SU-DHL-6 (cell line): Measurements from ENCODE around the gene CLSTN2.

ENCODE experiments used
- H2AFZ ChIP-seq: fragments of 200-600 bp; sonication (generic); 2 replicates; pipeline ENCODE4 v1.6.1; 2014; ENCODE audit warnings: low read depth, mild to moderate bottlenecking, moderate library complexity, mixed read lengths, antibody characterized with exemption, low read length; ENCODE audit not compliant: severe bottlenecking
- H3F3A ChIP-seq: fragments of 200-600 bp; shearing (Covaris generic); 2 replicates; pipeline ENCODE4 v1.6.0; 2016; ENCODE audit warnings: antibody characterized with exemption, mild to moderate bottlenecking; ENCODE audit not compliant: insufficient read depth
- H3K27ac ChIP-seq: fragments of 200-600 bp; sonication (generic); 2 replicates; pipeline ENCODE4 v1.5.1; 2016; ENCODE audit warnings: low read depth, mild to moderate bottlenecking, low read length, moderate library complexity, mixed read lengths
- H3K27me3 ChIP-seq: fragments of 200-600 bp; sonication (generic), shearing (Covaris generic); 2 replicates; pipeline ENCODE4 v1.6.0; 2014; ENCODE audit warnings: mild to moderate bottlenecking, low read length
- H3K36me3 ChIP-seq: fragments of 200-600 bp; sonication (generic); 2 replicates; pipeline ENCODE4 v1.6.1; 2014; ENCODE audit warnings: mild to moderate bottlenecking, low read length, mixed read lengths
- H3K4me2 ChIP-seq: fragments of 300-600, 200-600 bp; shearing (Covaris generic), sonication (generic); 2 replicates; pipeline ENCODE4 v1.6.0; 2014; ENCODE audit warnings: low read length, low read depth, mild to moderate bottlenecking; ENCODE audit not compliant: poor library complexity, severe bottlenecking
- H3K4me3 ChIP-seq: fragments of 200-600 bp; sonication (generic); 2 replicates; pipeline ENCODE4 v1.5.1; 2014; ENCODE audit warnings: antibody characterized with exemption, low read length, mild to moderate bottlenecking, mixed read lengths; ENCODE audit not compliant: insufficient read depth, poor library complexity, severe bottlenecking
- H3K79me2 ChIP-seq: fragments of 200-600 bp; sonication (generic); 2 replicates; pipeline ENCODE4 v1.6.1; 2014; ENCODE audit warnings: mild to moderate bottlenecking, low read length, moderate library complexity; ENCODE audit not compliant: insufficient read depth
- H3K9ac ChIP-seq: fragments of 200-600 bp; sonication (generic); 2 replicates; pipeline ENCODE4 v1.7.0; 2014; ENCODE audit warnings: mild to moderate bottlenecking, low read length
- H3K9me2 ChIP-seq: fragments of 200-600 bp; sonication (generic); replicated peaks from 2 replicates; pipeline ENCODE4 v1.6.1; 2014; ENCODE audit warnings: low read length; ENCODE audit not compliant: insufficient read depth
- H3K9me3 ChIP-seq: fragments of 200-600 bp; sonication (generic); 2 replicates; pipeline ENCODE4 v1.6.1; 2014; ENCODE audit warnings: low read length, mixed read lengths; ENCODE audit not compliant: insufficient read depth
- H4K20me1 ChIP-seq: fragments of 200-600 bp; sonication (generic); 2 replicates; pipeline ENCODE4 v1.6.1; 2014; ENCODE audit warnings: low read depth, mild to moderate bottlenecking, antibody characterized with exemption, low read length, moderate library complexity, mixed read lengths
- EZH2phosphoT487 ChIP-seq: fragments of 200-600 bp; sonication (generic), shearing (Covaris generic); conservative IDR thresholded peaks from 2 replicates; pipeline ENCODE4 v1.6.1; 2018; ENCODE audit warnings: mild to moderate bottlenecking, antibody characterized with exemption, low read length, moderate library complexity, mixed read lengths
- TF ChIP-seq, protein P1 (sequence below): fragments of 200-600 bp; sonication (generic); IDR thresholded peaks from one replicate; pipeline ENCODE4 v1.5.1; 2017; ENCODE audit warnings: antibody characterized with exemption, mild to moderate bottlenecking, low read length, moderate library complexity; ENCODE audit not compliant: insufficient read depth, poor library complexity, severe bottlenecking

CLSTN2 gene

DNA sequence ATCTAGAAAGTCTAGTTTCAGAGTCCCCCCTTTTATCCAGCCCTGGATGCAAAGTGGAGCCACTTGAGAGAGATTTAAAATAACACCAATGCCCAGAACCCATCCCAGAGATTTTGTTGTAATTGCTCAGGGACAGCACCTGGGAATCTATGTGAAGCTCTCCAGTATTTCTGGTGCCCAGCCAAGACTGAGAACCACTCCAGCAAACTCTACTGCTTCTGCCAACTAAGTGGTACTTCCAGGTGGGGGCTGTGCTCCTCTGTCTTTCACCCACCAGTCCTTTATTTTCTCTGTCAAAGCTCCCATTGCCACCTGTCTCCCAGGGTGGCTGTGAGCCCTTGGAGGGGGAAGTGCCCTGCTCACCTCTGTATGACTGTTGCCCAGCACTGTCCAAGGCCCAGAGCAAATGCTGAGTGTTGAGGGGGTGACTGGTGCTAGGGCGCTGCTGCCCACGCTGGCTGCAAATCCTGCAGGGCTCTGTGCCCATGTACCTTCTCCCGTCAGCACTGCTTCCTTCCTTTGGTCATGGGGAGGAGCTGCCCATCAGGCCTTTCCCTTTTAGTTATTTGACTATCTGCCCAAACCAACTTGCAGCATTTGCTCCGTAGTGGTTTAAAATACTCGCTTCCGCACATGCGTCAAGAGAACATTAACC, 9.4 kb downstream of the CLSTN2 start:
- Histone ChIP-seq H3K27me3 (no peaks in the 10 kb centered on the region), H3K9me3 (no peaks in the 10 kb centered on the region), H3F3A (no peaks in the 10 kb centered on the region)

DNA sequence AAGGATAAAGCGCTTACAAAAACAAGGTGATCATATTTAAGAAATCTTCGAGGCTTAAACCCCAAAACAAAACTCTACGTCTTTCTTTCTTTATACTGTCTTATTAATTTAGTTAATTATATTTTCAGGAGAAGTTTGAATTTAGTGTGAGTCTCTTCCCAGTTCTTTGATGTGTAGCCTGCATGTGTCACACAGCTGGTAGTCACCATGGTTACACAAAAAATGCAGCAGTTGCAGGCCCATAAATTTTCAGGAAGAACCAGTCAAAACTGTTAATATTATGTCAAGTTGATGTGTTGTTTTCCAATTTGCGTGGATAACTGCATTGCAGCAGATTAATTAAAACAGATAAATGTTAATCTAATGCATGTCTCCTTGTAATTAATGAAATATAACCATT, 10.4 kb downstream of the CLSTN2 start:
- no peak overlapping the region for H3K27ac ChIP-seq
- TF ChIP-seq, protein P1, sequence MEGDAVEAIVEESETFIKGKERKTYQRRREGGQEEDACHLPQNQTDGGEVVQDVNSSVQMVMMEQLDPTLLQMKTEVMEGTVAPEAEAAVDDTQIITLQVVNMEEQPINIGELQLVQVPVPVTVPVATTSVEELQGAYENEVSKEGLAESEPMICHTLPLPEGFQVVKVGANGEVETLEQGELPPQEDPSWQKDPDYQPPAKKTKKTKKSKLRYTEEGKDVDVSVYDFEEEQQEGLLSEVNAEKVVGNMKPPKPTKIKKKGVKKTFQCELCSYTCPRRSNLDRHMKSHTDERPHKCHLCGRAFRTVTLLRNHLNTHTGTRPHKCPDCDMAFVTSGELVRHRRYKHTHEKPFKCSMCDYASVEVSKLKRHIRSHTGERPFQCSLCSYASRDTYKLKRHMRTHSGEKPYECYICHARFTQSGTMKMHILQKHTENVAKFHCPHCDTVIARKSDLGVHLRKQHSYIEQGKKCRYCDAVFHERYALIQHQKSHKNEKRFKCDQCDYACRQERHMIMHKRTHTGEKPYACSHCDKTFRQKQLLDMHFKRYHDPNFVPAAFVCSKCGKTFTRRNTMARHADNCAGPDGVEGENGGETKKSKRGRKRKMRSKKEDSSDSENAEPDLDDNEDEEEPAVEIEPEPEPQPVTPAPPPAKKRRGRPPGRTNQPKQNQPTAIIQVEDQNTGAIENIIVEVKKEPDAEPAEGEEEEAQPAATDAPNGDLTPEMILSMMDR: no peak
- no peaks in the 10 kb centered on the region for H3K9me3 ChIP-seq
- H3K27me3 ChIP-seq: no peaks in the 10 kb centered on the region
- H3K4me3 ChIP-seq: no peak overlapping the region
- no peaks in the 10 kb centered on the region for H3K79me2 ChIP-seq
- no peak overlapping the region for H3K9ac ChIP-seq
- no peaks in the 10 kb centered on the region for H3K9me2 ChIP-seq
- H3K36me3 ChIP-seq: no peaks in the 10 kb centered on the region
- H2AFZ ChIP-seq: no peak overlapping the region
- no peak overlapping the region for H3K4me2 ChIP-seq
- H3F3A ChIP-seq: no peaks in the 10 kb centered on the region
- H4K20me1 ChIP-seq: no peaks in the 10 kb centered on the region

More for the DNA sequence above, 9.4 kb downstream of the CLSTN2 start:
- Histone ChIP-seq H3K79me2 (no peaks in the 10 kb centered on the region), H3K9me2 (no peaks in the 10 kb centered on the region), H3K36me3 (no peaks in the 10 kb centered on the region), H3K4me3 (no peak overlapping the region), H3K9ac (no peak overlapping the region), H3K4me2 (no peak overlapping the region), H4K20me1 (no peaks in the 10 kb centered on the region), H3K27ac (no peak overlapping the region), H2AFZ (no peak overlapping the region)
- TF ChIP-seq EZH2phosphoT487: no peak
- TF ChIP-seq, protein P1: no peak

DNA sequence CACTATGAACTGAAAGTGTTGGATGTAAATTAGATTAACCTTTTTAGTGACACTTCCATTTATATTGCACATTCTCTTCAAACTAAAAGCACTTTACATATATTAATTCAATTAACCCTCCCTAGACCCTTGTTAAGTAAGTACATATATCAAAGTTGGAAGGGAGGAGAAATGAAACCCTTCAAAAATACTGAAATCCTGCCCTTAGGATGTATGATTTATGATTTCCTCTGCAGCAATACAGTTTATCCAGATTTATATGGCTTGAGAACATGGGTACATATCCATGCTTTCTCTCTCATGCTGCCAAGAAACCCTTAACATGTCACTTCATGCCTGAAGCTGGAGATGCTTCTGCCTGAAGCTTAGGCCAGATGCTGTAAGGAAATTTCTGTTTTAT, 11.0 kb downstream of the CLSTN2 start:
- H3K9ac ChIP-seq: no peak overlapping the region
- no peaks in the 10 kb centered on the region for H3K9me2 ChIP-seq
- H2AFZ ChIP-seq: no peak overlapping the region
- no peak overlapping the region for H3K4me3 ChIP-seq
- no peak overlapping the region for H3K27ac ChIP-seq
- no peak overlapping the region for H3K4me2 ChIP-seq
- H3K9me3 ChIP-seq: no peaks in the 10 kb centered on the region
- H4K20me1 ChIP-seq: no peaks in the 10 kb centered on the region
- H3F3A ChIP-seq: no peaks in the 10 kb centered on the region
- H3K36me3 ChIP-seq: no peaks in the 10 kb centered on the region
- no peaks in the 10 kb centered on the region for H3K79me2 ChIP-seq
- no peaks in the 10 kb centered on the region for H3K27me3 ChIP-seq
- TF ChIP-seq, protein P1: no peak
- no peak for TF ChIP-seq EZH2phosphoT487
